ENCODE measurements around the gene HAGH.

The HAGH gene

GRCh38 chr16:1831186-1832075 is 4.8 kb upstream of the HAGH start:
- no peak for DNase-seq (ENCODE audit: low read depth, low spot score)

GRCh38 chr16:1830213-1830612 is 3.6 kb upstream of the HAGH start:
- no peak for DNase-seq (ENCODE audit: low read depth, low spot score)

DNA sequence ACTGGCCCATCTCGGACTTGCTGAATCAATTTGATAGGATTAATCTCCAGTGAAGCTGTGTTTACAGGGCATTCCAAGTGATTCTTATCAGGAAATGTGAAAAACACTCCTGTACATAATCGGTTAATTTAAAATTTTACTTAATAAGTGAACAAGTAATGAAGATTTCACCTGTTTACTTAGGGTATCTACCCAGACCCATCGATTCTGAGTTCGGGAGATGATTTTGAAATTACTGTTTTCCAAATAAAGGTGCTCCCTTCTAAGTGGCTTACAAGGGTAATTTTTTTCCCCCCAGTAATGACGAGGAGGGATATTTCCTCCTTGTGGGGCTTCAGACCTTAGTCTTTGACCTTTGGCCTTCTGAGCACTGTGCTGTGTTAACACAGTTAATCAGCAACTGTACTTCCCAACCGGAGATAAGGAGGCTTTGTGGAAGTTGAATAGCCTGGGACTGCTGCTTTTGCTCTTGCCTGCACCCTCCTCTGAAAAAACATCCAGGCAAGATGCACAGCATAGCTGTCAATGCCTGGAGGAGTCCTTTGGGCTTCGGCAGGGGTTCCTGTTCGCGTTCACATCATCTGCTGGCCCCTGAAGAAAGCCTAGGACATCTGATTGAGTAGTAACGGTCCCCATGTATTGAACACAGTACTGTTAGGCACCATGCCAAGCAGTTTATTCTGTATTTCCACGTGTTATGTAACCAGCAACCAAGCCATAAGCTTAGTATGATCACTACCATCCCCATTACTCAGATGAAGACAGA is 2.2 kb upstream of the HAGH start:
- DNase-seq (ENCODE audit: low read depth, low spot score) = no peak

GRCh38 chr16:1825864-1826690 is 548 bp downstream of the HAGH start:
- DNase-seq (ENCODE audit: low read depth, low spot score) = no peak

DNA sequence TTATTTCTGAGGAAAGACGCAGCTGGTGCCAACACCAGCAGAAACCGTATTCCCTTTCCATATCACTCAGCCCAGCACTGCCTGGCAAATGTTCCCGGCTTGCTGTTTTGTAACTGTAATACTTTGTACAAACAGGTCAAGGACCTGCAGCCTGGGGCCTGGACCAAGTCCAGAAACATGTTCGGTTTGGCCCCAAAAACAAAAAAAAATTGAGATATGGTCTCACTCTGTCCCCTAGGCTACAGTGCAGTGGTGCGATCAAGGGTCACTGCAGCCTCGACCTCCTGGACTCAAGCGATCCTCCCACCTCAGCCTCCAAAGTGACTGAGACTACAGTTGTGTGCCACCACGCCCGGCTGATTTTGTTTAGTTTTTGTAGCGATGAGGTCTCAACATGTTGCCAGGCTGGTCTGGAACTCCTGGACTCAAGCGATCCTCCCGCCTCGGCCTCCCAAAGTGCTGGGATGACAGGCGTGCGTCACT is 1.2 kb downstream of the HAGH start:
- no peak for DNase-seq (ENCODE audit: low read depth, low spot score)

DNA sequence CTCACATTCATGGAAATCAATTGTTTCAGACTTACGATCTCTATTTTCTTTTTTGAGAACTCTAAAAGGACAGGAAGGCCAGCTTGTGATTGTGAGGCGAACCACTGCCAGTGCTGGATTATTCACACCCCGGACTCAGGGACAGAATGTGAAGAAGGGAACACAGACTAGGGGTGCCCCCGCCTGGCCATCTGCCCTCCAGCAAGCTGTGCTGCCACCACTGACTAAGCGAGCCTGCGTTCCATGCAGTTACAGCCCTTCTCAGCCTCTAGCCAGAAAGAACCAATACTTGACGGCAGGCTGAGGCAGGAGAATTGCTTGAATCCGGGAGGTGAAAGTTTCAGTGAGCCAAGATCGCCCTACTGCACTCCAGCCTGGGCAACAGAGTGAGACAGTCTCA is 2.8 kb downstream of the HAGH start:
- DNase-seq (ENCODE audit: low read depth, low spot score) = no peak

DNA sequence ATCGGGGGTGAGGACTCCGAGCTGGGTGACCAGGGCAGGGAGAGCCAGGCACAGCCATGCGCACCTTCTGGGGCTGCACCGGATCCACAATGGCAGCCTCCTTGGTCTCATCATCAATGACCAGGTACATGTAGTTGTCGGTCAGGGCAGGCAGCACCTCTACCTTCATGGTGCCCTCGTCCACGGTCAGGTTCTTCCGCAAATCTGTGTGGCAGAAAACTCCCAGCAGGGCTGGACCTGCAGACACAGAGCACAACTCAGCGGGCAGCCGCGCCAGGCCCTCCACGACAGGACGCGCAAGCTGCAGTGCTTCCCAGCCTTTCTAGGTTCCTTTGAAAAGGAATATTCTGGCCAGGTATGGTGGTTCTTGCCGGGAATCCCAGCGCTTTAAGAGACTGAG is 3.8 kb downstream of the HAGH start:
- no peak for DNase-seq (ENCODE audit: low read depth, low spot score)

GRCh38 chr16:1821861-1822611 is 4.6 kb downstream of the HAGH start:
- no peak for DNase-seq (ENCODE audit: low read depth, low spot score)

DNA sequence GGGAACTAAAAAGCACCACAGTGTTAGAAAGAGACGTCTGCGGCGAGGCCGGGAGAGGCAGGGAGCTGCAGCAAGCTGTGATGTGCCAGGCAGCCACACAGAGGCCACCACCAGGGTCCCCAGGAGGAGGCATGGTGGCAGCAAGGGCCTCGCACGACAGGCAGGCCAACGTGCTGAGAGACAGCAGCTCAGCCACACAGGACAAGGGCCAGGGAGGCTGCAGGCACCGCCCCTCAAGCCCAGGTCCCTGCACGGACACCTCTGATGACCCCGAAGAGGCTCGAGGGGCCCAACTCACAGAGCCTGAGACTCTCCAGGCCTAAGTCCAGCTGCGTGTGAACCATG is 5.7 kb downstream of the HAGH start:
- DNase-seq (ENCODE audit: low read depth, low spot score) = no peak

- no peak for DNase-seq (ENCODE audit: low read depth, low spot score)
Observed at GRCh38 chr16:1820096-1820945, 6.3 kb downstream of the HAGH start.

- DNase-seq (ENCODE audit: low read depth, low spot score) = no peak
Observed at GRCh38 chr16:1819611-1820010, 7.0 kb downstream of the HAGH start.

DNA sequence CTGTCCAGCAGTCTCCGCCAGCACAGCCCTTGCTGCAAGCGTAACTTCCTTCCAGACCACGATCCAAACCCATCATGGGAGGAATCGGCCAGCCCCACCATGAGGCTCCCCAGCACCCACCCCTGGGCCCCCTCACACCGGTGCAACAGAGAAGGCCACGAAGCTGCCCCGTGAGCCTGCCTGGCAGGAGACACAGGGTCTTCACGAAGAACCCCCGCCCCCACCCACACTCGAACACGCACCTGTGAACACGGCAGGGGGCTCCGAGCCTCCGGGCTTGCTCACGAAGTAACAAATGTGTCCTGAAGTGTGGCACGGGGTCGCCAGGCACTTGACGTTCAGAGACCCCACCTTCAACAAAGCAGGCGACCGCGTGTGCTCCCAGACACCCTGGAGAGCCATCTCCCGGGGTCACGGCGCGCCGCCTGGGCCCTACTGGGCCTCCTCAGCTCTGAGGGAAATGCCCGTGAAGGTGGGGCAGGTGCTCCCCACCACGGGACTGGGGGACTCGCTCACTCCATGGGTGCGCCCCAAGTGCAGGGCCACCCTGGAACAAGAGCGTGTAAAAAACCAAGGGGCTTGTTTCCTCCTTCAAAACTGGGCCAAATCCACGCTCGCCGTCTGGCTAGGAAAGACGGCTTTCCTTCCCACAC is 7.6 kb downstream of the HAGH start:
- no peak for DNase-seq (ENCODE audit: low read depth, low spot score)

GRCh38 chr16:1818204-1818872 is 8.3 kb downstream of the HAGH start:
- DNase-seq (ENCODE audit: low read depth, low spot score) = no peak

DNA sequence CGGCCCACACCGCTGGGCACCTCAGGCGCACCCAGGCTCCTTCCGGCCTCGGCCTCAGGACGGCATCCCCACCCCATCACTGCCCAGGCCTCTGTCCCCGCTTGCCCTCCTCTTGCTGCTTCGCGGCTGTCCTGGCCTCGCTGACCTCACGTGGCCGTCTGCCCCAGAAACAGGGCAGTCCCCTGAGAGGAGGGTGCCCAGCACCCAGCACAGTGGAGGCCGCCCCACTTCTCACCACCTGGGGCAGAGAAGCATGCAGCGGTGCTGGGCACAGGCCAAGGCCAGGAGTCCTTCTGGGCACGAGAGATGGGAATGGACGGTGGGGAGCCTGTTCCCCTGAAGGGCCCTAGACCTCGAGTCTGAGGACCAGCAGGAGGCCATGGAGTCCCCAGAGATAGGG is 8.9 kb downstream of the HAGH start:
- no peak for DNase-seq (ENCODE audit: low read depth, low spot score)

GRCh38 chr16:1817276-1817589 is 9.4 kb downstream of the HAGH start:
- no peak for DNase-seq (ENCODE audit: low read depth, low spot score)

- DNase-seq (ENCODE audit: low read depth, low spot score) = no peak
Observed at GRCh38 chr16:1816396-1817275, 10.0 kb downstream of the HAGH start.

DNA sequence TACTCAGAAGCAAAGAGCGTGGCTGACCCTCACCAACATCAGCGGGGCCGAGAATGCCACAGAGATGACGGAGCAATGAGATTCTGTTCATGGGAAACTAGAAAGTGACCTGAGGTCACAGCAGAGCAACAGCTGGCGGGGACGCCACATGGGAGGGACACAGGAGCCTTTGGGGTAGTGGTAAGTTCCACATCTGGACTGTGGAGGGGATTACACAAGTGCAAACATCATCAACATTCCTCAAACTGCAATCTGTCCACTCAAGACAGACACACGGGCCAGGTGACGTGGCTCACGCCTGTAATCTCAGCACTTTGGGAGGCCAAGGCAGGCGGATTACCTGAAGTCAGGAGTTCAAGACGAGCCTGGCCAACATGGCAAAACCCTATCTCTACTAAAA is 11.2 kb downstream of the HAGH start:
- no peak for DNase-seq (ENCODE audit: low read depth, low spot score)

DNA sequence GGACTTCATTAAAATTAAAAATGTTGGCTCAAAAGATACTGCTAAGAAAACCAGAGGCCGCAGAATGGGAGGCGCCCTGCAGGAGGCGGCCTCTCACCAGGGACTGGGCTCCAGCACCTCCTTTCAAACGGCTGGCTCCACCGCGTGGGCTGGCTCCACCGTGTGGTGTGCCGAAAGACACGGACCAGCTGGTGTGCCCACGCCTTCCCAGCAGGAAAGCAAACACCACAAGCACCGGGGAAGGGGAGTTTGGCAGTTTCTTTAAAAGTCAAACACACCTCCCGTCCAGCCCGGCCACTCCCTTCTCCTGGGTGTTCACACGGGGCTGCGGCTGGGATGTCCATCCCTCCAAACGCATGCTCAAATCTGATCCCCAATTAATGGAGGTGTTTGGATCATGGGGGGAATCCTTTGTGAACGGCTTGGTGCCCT is 13.9 kb downstream of the HAGH start:
- no peak for DNase-seq (ENCODE audit: low read depth, low spot score)

Data from iPS DF 19.7 (cell line).